GM18870 (cell line): ENCODE results near the gene BAIAP3.

Experiments used
- ATAC-seq: cut with Tn5 transposase; IDR thresholded peaks from one replicate; pipeline ENCODE4 v1.9.1; 2021; ENCODE audit warnings: moderate library complexity; ENCODE audit not compliant: unreplicated experiment

Gene BAIAP3

GRCh38 chr16:1366060-1366711, 32.7 kb downstream of the BAIAP3 start:
- no peak for ATAC-seq

- no peak for ATAC-seq
Measured at GRCh38 chr16:1366712-1367299, 33.4 kb downstream of the BAIAP3 start.

GRCh38 chr16:1367486-1368174, 34.2 kb downstream of the BAIAP3 start:
- no peak for ATAC-seq

GRCh38 chr16:1371054-1371978, 37.9 kb downstream of the BAIAP3 start:
- ATAC-seq, result no peak

- no peak for ATAC-seq
Measured at GRCh38 chr16:1372292-1372950, 39.0 kb downstream of the BAIAP3 start.

GRCh38 chr16:1374418-1375297, 41.2 kb downstream of the BAIAP3 start:
- no peak for ATAC-seq

- ATAC-seq, result no peak
Measured at GRCh38 chr16:1375298-1375640, 41.8 kb downstream of the BAIAP3 start.

- no peak for ATAC-seq
Measured at GRCh38 chr16:1375741-1376410, 42.4 kb downstream of the BAIAP3 start.

GRCh38 chr16:1377406-1378010, 44.1 kb downstream of the BAIAP3 start:
- no peak for ATAC-seq

GRCh38 chr16:1378087-1378803, 44.8 kb downstream of the BAIAP3 start:
- no peak for ATAC-seq

GRCh38 chr16:1378804-1379303, 45.4 kb downstream of the BAIAP3 start:
- ATAC-seq, result no peak

GRCh38 chr16:1379304-1380076, 46.0 kb downstream of the BAIAP3 start:
- no peak for ATAC-seq

- no peak for ATAC-seq
Measured at GRCh38 chr16:1380195-1380594, 46.8 kb downstream of the BAIAP3 start.

- ATAC-seq, result no peak
Measured at GRCh38 chr16:1381612-1382406, 48.4 kb downstream of the BAIAP3 start.

- ATAC-seq, result no peak
Measured at GRCh38 chr16:1383556-1383955, 50.1 kb downstream of the BAIAP3 start.

GRCh38 chr16:1385232-1385631, 51.8 kb downstream of the BAIAP3 start:
- ATAC-seq, result no peak

- no peak for ATAC-seq
Measured at GRCh38 chr16:1387331-1387730, 53.9 kb downstream of the BAIAP3 start.
